Body of pancreas (tissue), 4 donors: ENCODE data around the gene PARP12.

Source experiments
- CTCF ChIP-seq, 7 experiments: fragments of 450-650 bp in 4 of 7; fragments of 200-600 bp in 3 of 7; sonication (generic) in 3 of 7; IDR thresholded peaks; one replicate each; pipeline ENCODE4 v1.5.1; 2016 to 2019; ENCODE audit warnings: antibody characterized with exemption in 7 of 7
- POLR2A ChIP-seq, 3 donors: fragments of 450-650 bp; IDR thresholded peaks; one replicate each; pipeline ENCODE4 v1.6.1; 2016; ENCODE audit warnings: antibody characterized with exemption in 3 of 3, mild to moderate bottlenecking in 2 of 3

- TF ChIP-seq CTCF (IDR thresholded peaks at IDR 0.05) (no peak), POLR2A (IDR thresholded peaks at IDR 0.05) (no peak)
Observed at GRCh38 chr7:140023728-140024127, 39.0 kb downstream of the PARP12 start.
